GM19463 (cell line): ENCODE results near the gene MFAP2.
"Not testable (repeated sequence)": the region's sequence is repeated elsewhere in the genome, so short reads cannot be mapped to it uniquely, and the experiment has no call there.

Experiments used
- ATAC-seq: cut with Tn5 transposase; IDR thresholded peaks from one replicate; pipeline ENCODE4 v1.9.1; 2021; ENCODE audit warnings: mild to moderate bottlenecking, moderate library complexity; ENCODE audit not compliant: unreplicated experiment

The MFAP2 gene

DNA sequence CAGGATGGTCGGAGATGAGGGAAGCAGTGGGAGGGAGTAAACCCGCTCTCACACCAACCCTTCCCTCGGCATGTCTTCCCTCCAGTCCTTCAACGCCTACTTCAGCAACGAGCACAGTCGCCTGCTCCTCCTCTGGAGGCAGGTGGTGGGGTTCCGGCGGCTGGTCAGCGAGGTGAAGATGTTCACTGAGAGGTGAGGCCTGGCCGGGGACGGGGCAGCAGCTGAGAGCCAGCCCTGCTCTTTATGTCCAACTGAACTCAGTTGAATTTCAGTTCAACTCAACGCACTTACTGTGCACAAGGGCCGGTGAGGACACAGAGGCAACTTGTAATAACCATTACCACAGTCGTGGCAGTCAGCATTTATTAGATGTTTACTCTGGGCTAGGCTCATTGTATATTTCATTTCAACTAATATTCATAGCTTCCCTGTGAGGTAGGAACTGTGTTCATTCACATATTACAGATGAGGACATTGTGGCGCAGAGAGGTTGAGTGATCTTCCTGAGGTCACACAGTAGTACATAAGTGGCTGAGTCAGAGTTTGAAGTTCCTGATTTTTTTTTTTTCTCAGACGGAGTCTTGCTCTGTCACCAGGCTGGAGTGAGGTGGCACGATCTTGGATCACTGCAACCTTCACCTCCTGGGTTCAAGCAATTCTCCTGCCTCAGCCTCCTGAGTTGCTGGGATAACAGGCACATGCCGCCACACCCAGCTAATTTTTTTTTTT is 49.0 kb downstream of the MFAP2 start:
- ATAC-seq, result not testable (repeated sequence)

GRCh38 chr1:16929146-16930041 is 51.0 kb downstream of the MFAP2 start:
- ATAC-seq, result not testable (repeated sequence)

DNA sequence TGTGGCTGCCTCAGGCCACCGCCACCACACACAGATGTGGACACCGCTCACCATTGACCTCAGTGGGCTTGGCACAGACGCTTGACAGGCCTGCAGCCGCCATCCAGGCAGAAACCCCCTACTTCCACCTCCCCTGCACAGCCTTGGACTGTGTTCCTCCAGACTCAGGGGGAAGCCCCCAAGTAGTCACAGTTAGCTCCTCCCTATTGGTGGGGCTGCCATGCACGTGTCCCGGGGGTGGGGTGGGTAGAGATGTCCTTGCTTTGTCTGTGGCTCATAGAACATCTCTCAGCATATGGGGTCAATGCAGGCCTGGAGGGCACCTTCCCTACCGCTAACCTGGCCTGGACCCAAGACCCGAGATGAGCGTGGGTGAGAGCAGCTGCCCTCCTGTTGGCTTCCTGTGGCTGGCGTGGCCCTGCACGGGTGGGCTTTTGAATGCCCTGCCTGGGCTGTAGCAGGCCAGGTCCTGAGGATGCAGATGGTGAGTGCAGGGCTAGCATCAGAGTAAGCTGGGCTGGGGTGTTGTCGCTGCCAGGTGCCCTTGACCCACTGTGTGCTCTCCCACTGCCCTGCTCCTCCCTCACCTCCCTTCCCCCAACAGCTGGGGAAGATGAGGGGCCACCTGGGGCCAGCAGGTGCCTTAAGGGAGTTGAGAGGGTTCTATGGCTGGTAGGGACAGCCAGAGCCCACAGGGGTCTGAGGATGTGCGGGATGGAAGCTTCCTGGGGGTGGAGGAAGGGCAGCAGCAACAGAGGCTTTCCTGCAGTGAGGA is 52.5 kb downstream of the MFAP2 start:
- no peak for ATAC-seq

DNA sequence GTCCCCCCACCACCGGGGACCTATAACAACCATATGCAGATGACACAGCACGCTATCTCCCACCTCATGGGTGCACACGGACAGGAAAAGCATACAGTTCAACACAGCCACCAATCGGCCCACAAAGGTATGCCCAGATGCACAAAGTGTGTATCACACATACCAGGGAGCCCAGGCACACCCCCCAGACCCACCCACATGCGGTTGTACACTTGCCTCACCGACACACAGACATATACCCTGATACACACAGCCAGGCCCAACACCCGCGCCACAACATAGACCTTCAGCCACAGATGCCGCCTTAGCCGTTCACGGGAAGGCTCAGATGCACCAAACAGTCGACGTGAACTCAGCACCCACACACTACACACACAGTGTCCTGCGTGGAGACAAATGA is 53.2 kb downstream of the MFAP2 start:
- no peak for ATAC-seq

DNA sequence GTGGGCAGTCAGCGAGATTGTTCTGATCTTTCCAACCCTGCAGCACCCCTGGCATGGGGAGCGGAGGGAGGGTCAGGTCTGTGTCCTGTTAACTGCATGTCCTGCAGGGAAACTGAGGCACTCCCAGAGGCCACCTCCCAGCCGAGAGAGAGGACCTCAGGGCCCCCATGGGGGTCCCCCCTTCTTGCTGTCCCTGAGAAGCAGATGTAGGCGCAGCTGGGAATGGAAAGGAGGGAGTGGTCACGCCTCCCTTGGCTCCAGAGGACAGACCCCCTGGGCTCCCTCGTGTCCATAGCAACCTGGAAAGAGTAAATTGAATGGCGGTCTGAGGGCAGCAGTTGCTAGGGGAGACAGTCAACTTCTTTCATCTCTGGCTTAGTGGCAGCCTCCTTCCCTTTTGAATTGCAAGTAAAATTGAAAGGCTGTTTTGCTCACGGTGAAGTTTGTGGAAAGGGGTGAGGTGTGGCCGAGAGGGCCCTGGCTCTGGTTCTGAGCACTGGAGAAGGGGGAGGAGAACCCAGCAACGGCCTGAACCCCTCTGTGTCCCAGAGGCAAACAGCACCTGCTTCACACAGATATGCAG is 53.8 kb downstream of the MFAP2 start:
- no peak for ATAC-seq

GRCh38 chr1:16925635-16926490 is 54.6 kb downstream of the MFAP2 start:
- ATAC-seq, result no peak

- no peak for ATAC-seq
These were observed 55.4 kb downstream of the MFAP2 start for GRCh38 chr1:16924919-16925477.
